ENCODE results near the gene COX6A1.

Gene COX6A1

GRCh38 chr12:120413901-120414695 lies 23.8 kb upstream of the COX6A1 start:
- no peak overlapping the region for H3K4me3 ChIP-seq (ENCODE audit: low read length)
- no peak for DNase-seq (ENCODE audit: low read depth)
- TF ChIP-seq CTCF (conservative IDR thresholded peaks at IDR 0.05; ENCODE audit: low read depth, low read length): no peak

DNA sequence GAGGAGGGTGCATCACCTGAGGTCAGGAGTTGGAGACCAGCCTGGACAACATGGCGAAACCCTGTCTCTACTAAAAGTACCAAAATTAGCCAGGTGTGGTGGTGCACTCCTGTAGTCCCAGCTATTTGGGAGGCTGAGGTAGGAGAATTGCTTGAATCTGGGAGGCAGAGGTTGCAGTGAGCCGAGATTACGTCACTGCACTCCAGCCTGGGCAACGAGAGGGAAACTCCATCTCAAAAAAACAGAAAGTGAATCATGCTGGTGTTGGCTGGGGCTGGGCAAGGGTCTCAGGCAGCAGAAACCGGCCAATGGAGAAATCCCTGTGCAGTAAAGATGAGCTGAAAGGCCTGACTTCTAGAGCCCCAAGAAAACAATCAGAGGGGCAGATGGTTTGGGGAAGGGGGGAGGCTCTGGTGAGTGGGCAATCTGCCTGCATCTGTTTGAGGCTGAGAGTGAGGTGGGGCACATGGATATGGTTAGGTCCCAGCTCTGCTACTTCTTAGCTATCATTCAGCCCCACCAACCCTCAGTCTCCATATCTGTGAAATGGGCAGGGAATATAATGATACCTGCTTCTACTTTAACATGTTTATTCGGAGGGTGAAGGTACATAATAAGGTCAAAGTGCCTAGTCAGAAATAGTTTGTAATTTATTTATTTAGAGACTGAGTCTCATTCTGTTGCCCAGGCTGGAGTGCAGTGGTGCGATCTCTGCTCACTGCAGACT lies 21.3 kb upstream of the COX6A1 start:
- TF ChIP-seq CTCF (conservative IDR thresholded peaks at IDR 0.05; ENCODE audit: low read depth, low read length): no peak
- no peak overlapping the region for H3K4me3 ChIP-seq (ENCODE audit: low read length)
- DNase-seq (ENCODE audit: low read depth): no peak

GRCh38 chr12:120417917-120418580 lies 19.9 kb upstream of the COX6A1 start:
- no peak for DNase-seq (ENCODE audit: low read depth)
- no peak overlapping the region for H3K4me3 ChIP-seq (ENCODE audit: low read length)
- no peak for TF ChIP-seq CTCF (conservative IDR thresholded peaks at IDR 0.05; ENCODE audit: low read depth, low read length)

DNA sequence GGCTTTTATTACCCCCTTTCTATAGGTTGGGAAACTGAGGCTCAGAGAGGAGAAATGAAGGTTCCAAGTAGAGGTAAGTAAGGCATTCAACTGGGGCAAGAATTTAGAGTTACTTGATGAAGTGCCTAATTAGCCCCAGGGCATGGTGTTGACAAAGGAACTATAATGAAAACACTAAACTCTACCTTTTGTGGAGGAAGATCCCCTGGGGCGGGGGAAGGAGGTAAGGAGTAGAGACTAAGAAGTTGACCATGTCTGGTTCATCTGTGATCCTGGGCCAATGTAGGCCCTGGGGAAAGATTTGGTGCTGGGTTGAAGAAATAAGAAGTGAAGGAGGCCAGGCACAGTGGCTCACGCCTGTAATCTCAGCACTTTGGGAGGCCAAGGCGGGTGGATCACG lies 16.2 kb upstream of the COX6A1 start:
- no peak for DNase-seq (ENCODE audit: low read depth)
- TF ChIP-seq CTCF (conservative IDR thresholded peaks at IDR 0.05; ENCODE audit: low read depth, low read length): no peak
- H3K4me3 ChIP-seq (ENCODE audit: low read length): no peak overlapping the region

DNA sequence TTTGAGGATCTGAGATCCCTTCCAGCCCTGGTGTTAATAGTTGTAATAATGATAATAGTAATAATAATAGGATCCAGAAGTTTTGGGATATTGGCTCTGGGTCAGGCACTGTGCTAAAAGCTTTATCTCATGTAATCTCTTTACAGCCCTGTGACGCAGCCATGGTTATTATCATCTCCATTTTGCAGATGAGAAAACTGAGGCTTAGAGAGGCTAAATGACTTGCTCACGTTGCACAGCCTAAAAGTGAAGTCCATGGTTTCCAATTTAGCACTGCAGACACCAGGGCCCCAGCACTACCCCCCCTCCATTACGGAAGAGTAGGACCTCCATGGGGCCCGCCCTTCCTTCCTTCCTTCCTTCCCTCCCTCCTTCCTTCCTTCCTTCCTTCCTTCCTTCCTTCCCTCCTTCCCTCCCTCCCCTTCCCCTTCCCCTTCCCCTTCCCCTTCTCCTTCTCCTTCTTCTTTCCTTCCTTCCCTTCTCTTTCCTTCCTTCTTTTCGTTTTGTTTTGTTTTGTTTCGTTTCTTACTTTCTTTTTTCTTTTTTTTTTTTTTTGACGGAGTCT lies 14.9 kb upstream of the COX6A1 start:
- TF ChIP-seq CTCF (conservative IDR thresholded peaks at IDR 0.05; ENCODE audit: low read depth, low read length): no peak

DNA sequence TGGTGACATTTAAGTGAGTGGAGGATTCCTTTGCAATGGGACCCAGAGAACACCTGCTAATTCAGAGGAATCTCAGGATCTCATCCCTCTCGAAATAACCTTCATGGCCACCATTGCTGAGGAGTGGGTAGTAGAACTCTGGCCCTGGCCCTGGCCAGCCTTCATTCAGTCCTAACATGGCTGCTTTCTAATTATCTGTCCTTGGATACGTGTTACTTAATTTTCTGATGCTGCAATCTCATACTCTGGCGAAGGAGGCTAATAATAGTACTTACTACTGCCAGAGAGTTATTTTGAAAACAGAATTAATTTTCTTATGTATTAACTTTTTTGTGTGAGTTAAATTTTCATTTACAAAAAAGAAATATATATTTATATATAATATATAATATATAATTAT lies 12.1 kb upstream of the COX6A1 start:
- no peak for DNase-seq (ENCODE audit: low read depth)
- TF ChIP-seq CTCF (conservative IDR thresholded peaks at IDR 0.05; ENCODE audit: low read depth, low read length): no peak

More for the DNA sequence above, 14.9 kb upstream of the COX6A1 start:
- no peak overlapping the region for H3K4me3 ChIP-seq (ENCODE audit: low read length)
- no peak for DNase-seq (ENCODE audit: low read depth)

More for the DNA sequence above, 12.1 kb upstream of the COX6A1 start:
- H3K4me3 ChIP-seq (ENCODE audit: low read length): no peak overlapping the region
